Erythroblast (primary cell): Measurements from ENCODE around the gene PSG7.
"Not testable (repeated sequence)": the region's sequence is repeated elsewhere in the genome, so short reads cannot be mapped to it uniquely, and the experiment has no call there.

Source experiments
- GATA1 ChIP-seq: IDR thresholded peaks from 2 replicates; pipeline ENCODE4 v1.6.1; 2011; ENCODE audit warnings: low read depth, mild to moderate bottlenecking, control low read depth, low read length, moderate library complexity
- POLR2A ChIP-seq: IDR thresholded peaks from 2 replicates; pipeline ENCODE4 v1.6.1; 2011; ENCODE audit warnings: mild to moderate bottlenecking, low read length

- not testable (repeated sequence) for TF ChIP-seq POLR2A, GATA1
These were observed 4.4 kb downstream of the PSG7 start for GRCh38 chr19:42932485-42933101.
